ENCODE data around the gene NINJ2.
A peak's percentile ranks its signal among the peaks of the same experiment; 100 is the strongest.

The NINJ2 gene

DNA sequence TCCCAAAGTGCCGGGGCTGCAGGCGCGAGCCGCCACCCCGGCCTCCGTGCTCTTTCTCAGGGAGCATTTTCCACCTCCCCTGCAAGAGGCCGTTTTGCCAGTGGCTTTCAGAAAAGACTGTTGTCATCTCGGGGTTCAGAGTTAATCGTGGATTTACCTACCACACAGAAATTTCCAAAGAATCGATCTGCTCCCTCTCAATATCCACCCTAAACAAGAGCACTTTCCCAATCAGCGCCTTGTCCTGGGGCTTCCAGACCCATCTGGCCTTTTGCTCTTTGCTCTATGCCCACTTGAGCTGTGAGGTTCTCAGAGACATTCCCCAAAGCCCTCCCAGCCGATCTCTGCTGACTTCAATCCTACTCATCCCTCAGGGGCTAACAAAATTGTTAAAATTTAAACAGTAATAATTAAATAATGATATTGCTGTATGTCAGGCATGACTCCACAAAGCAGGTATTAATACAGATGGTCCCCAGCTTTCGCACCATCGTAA is 86.6 kb downstream of the NINJ2 start:
- no peak for TF ChIP-seq EZH2 (IDR thresholded peaks at IDR 0.05; ENCODE audit: borderline replicate concordance, low read depth, low read length, severe bottlenecking)
- TF ChIP-seq, protein P1, sequence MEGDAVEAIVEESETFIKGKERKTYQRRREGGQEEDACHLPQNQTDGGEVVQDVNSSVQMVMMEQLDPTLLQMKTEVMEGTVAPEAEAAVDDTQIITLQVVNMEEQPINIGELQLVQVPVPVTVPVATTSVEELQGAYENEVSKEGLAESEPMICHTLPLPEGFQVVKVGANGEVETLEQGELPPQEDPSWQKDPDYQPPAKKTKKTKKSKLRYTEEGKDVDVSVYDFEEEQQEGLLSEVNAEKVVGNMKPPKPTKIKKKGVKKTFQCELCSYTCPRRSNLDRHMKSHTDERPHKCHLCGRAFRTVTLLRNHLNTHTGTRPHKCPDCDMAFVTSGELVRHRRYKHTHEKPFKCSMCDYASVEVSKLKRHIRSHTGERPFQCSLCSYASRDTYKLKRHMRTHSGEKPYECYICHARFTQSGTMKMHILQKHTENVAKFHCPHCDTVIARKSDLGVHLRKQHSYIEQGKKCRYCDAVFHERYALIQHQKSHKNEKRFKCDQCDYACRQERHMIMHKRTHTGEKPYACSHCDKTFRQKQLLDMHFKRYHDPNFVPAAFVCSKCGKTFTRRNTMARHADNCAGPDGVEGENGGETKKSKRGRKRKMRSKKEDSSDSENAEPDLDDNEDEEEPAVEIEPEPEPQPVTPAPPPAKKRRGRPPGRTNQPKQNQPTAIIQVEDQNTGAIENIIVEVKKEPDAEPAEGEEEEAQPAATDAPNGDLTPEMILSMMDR (IDR thresholded peaks at IDR 0.05; ENCODE audit: borderline replicate concordance, extremely low read depth, low read length, poor library complexity, severe bottlenecking), result no peak
- no peaks in the 10 kb centered on the region for H3K79me2 ChIP-seq (ENCODE audit: insufficient read depth, low read length)
- peak overlapping the region in 1 of 2 experiments; percentile 13; a peak in 1 of 4 replicates for H3K4me3 ChIP-seq (ENCODE audit: low read depth in 1 of 2, low read length in 2 of 2)
- no peaks in the 10 kb centered on the region for H3K27me3 ChIP-seq (ENCODE audit: insufficient read depth, low read length, poor library complexity)
- no peak for DNase-seq
- peaks cover 17% of the 10 kb centered on the region for H3K4me1 ChIP-seq (ENCODE audit: insufficient read depth, low read length)
- H2AFZ ChIP-seq (ENCODE audit: low read depth, low read length), result peak overlapping the region; percentile 91
- peak overlapping the region; percentile 75 for H3K27ac ChIP-seq (ENCODE audit: low read length)
- no peak for ATAC-seq (ENCODE audit: insufficient read depth, low read depth)
- H3K9ac ChIP-seq (ENCODE audit: low read depth, low read length), result peak overlapping the region; percentile 55
- H3K36me3 ChIP-seq (ENCODE audit: insufficient read depth, low read length), result no peaks in the 10 kb centered on the region
- H4K20me1 ChIP-seq (ENCODE audit: insufficient read depth, low read length), result no peaks in the 10 kb centered on the region
- H3K9me3 ChIP-seq (ENCODE audit: insufficient read depth, low read length, severe bottlenecking), result no peaks in the 10 kb centered on the region
- peak overlapping the region; percentile 49 for H3K4me2 ChIP-seq (ENCODE audit: insufficient read depth, low read length)

DNA sequence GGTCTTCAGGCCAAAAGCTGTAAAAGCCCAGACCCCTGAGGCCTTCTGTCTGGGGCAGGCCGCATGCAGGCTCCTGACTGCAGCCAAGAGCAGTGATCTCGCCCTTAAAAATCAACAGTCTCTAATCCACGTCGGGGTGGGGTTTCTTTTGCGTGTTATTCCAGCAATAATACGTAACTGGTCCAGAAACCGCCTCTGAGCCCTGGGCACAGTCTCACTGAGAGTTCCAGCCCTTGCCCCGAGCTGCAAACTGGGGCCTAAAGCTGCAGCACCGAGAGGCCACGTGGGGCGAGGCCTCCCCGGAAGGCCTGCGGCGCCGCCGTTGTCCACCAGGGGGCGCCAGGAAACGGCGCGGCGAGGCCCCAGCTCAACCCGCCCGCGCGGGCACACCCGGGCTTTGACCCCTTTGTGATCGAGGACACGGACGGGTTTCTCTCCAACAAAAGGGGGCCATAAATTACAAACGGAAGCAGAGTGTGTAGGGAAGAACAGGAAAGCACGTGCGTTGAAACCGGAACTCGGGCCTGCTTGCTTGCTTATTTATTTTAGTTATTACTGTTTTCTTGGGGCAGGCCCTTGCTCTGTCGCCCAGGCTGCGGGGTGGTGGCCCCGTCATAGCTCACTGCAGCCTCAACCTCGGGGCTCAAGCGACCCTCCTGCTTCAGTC is 87.2 kb downstream of the NINJ2 start:
- DNase-seq (peak; percentile 89), ATAC-seq (ENCODE audit: insufficient read depth, low read depth) (peak; percentile 97)
- Histone ChIP-seq H3K36me3 (ENCODE audit: insufficient read depth, low read length) (no peaks in the 10 kb centered on the region), H3K27me3 (ENCODE audit: insufficient read depth, low read length, poor library complexity) (no peaks in the 10 kb centered on the region), H3K4me2 (ENCODE audit: insufficient read depth, low read length) (peak overlapping the region; percentile 49), H2AFZ (ENCODE audit: low read depth, low read length) (peak overlapping the region; percentile 91), H3K4me1 (ENCODE audit: insufficient read depth, low read length) (peaks cover 17% of the 10 kb centered on the region), H3K9ac (ENCODE audit: low read depth, low read length) (peak overlapping the region; percentile 55), H4K20me1 (ENCODE audit: insufficient read depth, low read length) (no peaks in the 10 kb centered on the region), H3K4me3 (ENCODE audit: low read depth in 1 of 2, low read length in 2 of 2) (peak overlapping the region in 1 of 2 experiments; percentile 13; a peak in 1 of 4 replicates), H3K9me3 (ENCODE audit: insufficient read depth, low read length, severe bottlenecking) (no peaks in the 10 kb centered on the region), H3K79me2 (ENCODE audit: insufficient read depth, low read length) (no peaks in the 10 kb centered on the region), H3K27ac (ENCODE audit: low read length) (peak overlapping the region; percentile 75)
- TF ChIP-seq, protein P1 (IDR thresholded peaks at IDR 0.05; ENCODE audit: borderline replicate concordance, extremely low read depth, low read length, poor library complexity, severe bottlenecking), result peak; percentile 98
- TF ChIP-seq EZH2 (IDR thresholded peaks at IDR 0.05; ENCODE audit: borderline replicate concordance, low read depth, low read length, severe bottlenecking), result no peak

DNA sequence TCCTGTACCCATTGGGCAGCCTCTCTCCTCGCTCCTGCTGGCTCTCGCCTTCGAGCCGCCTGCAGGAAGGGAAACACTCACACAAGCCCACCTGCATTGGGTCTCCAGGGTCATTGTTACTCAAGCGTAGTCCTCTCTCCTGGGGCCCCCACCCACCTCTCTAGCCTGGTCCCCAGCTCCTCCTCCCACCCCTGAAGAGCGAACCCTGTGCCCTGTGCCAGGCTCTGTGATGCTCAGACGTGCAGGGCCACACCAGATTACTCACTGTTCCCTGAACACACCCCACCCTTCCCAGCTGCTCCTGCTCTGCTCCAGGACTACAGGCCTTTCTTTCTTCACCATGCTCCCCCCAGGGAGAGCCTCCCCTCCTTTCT is 88.1 kb downstream of the NINJ2 start:
- H3K79me2 ChIP-seq (ENCODE audit: insufficient read depth, low read length), result no peaks in the 10 kb centered on the region
- H3K27ac ChIP-seq (ENCODE audit: low read length), result peak overlapping the region; percentile 75; the same call in 1 of the 2 replicates
- no peak overlapping the region for H3K4me3 ChIP-seq (ENCODE audit: low read depth in 1 of 2, low read length in 2 of 2)
- peak overlapping the region; percentile 91 for H2AFZ ChIP-seq (ENCODE audit: low read depth, low read length)
- TF ChIP-seq EZH2 (IDR thresholded peaks at IDR 0.05; ENCODE audit: borderline replicate concordance, low read depth, low read length, severe bottlenecking), result no peak
- TF ChIP-seq, protein P1 (IDR thresholded peaks at IDR 0.05; ENCODE audit: borderline replicate concordance, extremely low read depth, low read length, poor library complexity, severe bottlenecking), result no peak
- DNase-seq, result no peak
- H3K9ac ChIP-seq (ENCODE audit: low read depth, low read length), result peak overlapping the region; percentile 55
- H3K9me3 ChIP-seq (ENCODE audit: insufficient read depth, low read length, severe bottlenecking), result no peaks in the 10 kb centered on the region
- H3K4me1 ChIP-seq (ENCODE audit: insufficient read depth, low read length), result peaks cover 21% of the 10 kb centered on the region
- no peak overlapping the region for H3K4me2 ChIP-seq (ENCODE audit: insufficient read depth, low read length)
- ATAC-seq (ENCODE audit: insufficient read depth, low read depth), result no peak
- no peaks in the 10 kb centered on the region for H3K36me3 ChIP-seq (ENCODE audit: insufficient read depth, low read length)
- no peaks in the 10 kb centered on the region for H3K27me3 ChIP-seq (ENCODE audit: insufficient read depth, low read length, poor library complexity)
- no peaks in the 10 kb centered on the region for H4K20me1 ChIP-seq (ENCODE audit: insufficient read depth, low read length)

Measured in DND-41 (cell line).